Thoracic aorta (tissue), 2 donors: ENCODE measurements around the gene RCAN2. TPM values are rescaled to one million over a fixed set of nuclear protein-coding genes. Genes with fewer than 3 reads are reported as not detected.
A peak's percentile ranks its signal among the peaks of the same experiment; 100 is the strongest.

ENCODE experiments used
- ATAC-seq: fragments of 150-250 bp; one replicate; pipeline ENCODE4 v1.8.0; 2017; ENCODE audit warnings: low read depth; ENCODE audit not compliant: insufficient number of reproducible peaks, low FRiP score
- DNase-seq: peaks from one replicate; pipeline ENCODE4 v3.0.0-alpha.2; 2020; ENCODE audit warnings: low spot score
- H3K27ac ChIP-seq, 2 donors: fragments of 200-600 bp; sonication (generic); 1 replicate in 1 of 2; 2 replicates in 1 of 2; pipeline ENCODE4 v1.5.1; 2016; ENCODE audit warnings: mild to moderate bottlenecking in 2 of 2, moderate library complexity in 2 of 2
- H3K27me3 ChIP-seq: fragments of 200-600 bp; sonication (generic); replicated peaks from 2 replicates; pipeline ENCODE4 v1.6.0; 2016; ENCODE audit warnings: mild to moderate bottlenecking; ENCODE audit not compliant: insufficient read depth
- H3K36me3 ChIP-seq: fragments of 200-600 bp; sonication (generic); one replicate; pipeline ENCODE4 v1.5.1; 2016
- H3K4me1 ChIP-seq, 2 donors: fragments of 200-600 bp; sonication (generic); 1 replicate in 1 of 2; 2 replicates in 1 of 2; pipeline versions ENCODE4 v1.5.1 to v1.6.0; 2016; ENCODE audit warnings: low read depth in 2 of 2, mild to moderate bottlenecking in 1 of 2; ENCODE audit not compliant: control insufficient read depth in 1 of 2
- H3K4me3 ChIP-seq: fragments of 200-600 bp; sonication (generic); 2 replicates; pipeline ENCODE4 v1.5.1; 2016; ENCODE audit warnings: mild to moderate bottlenecking
- H3K9me3 ChIP-seq: fragments of 200-600 bp; sonication (generic); 2 replicates; pipeline ENCODE4 v1.5.1; 2016
- CTCF ChIP-seq: fragments of 200-600 bp; sonication (generic); IDR thresholded peaks from one replicate; pipeline ENCODE4 v1.5.1; 2019; ENCODE audit warnings: antibody characterized with exemption
- total RNA-seq, 2 donors: library from RNA; depleted of rRNA; stranded (reverse); fragments of >200 nt; gene quantifications; one replicate each; pipeline versions ENCODE4 v1.1.0 to v1.2.3, GENCODE V29; 2016

Gene RCAN2
- total RNA-seq, 2 donors from 2014 or later = 126 to 289 TPM

- no peak for DNase-seq
- Histone ChIP-seq H3K27ac (peak overlapping the region; percentile 88 to 90), H3K27me3 (no peaks in the 10 kb centered on the region), H3K9me3 (no peaks in the 10 kb centered on the region), H3K4me3 (no peak overlapping the region), H3K36me3 (no peaks in the 10 kb centered on the region), H3K4me1 (peaks cover 25 to 40% of the 10 kb centered on the region in 2 donors)
- TF ChIP-seq CTCF = no peak
- ATAC-seq = peak; percentile 77
These were observed 273.5 kb downstream of the RCAN2 start for GRCh38 chr6:46217671-46218131.

- H3K4me3 ChIP-seq = no peak overlapping the region
- H3K9me3 ChIP-seq = no peaks in the 10 kb centered on the region
- DNase-seq (no peak), ATAC-seq (no peak)
- peaks cover 25 to 40% of the 10 kb centered on the region in 2 donors for H3K4me1 ChIP-seq
- peak overlapping the region; percentile 88 to 90 for H3K27ac ChIP-seq
- H3K27me3 ChIP-seq = no peaks in the 10 kb centered on the region
- no peaks in the 10 kb centered on the region for H3K36me3 ChIP-seq
- TF ChIP-seq CTCF = no peak
These were observed 274.4 kb downstream of the RCAN2 start for GRCh38 chr6:46216879-46217278.

- H3K36me3 ChIP-seq = no peaks in the 10 kb centered on the region
- H3K27ac ChIP-seq = peak overlapping the region in 1 of 2 donors; percentile 88
- DNase-seq = no peak
- H3K27me3 ChIP-seq = no peaks in the 10 kb centered on the region
- no peak for TF ChIP-seq CTCF
- H3K4me1 ChIP-seq = peaks cover 25 to 40% of the 10 kb centered on the region in 2 donors
- ATAC-seq = no peak
- H3K4me3 ChIP-seq = no peak overlapping the region
- no peaks in the 10 kb centered on the region for H3K9me3 ChIP-seq
These were observed 275.5 kb downstream of the RCAN2 start for GRCh38 chr6:46215777-46216176.

GRCh38 chr6:46215213-46215612 is 276.0 kb downstream of the RCAN2 start:
- ATAC-seq = no peak
- no peaks in the 10 kb centered on the region for H3K36me3 ChIP-seq
- TF ChIP-seq CTCF = no peak

GRCh38 chr6:46211917-46212316 is 279.3 kb downstream of the RCAN2 start:
- TF ChIP-seq CTCF = no peak
- Histone ChIP-seq H3K27ac (no peak overlapping the region), H3K9me3 (no peaks in the 10 kb centered on the region), H3K4me3 (no peak overlapping the region), H3K27me3 (no peaks in the 10 kb centered on the region), H3K4me1 (peaks cover 5 to 10% of the 10 kb centered on the region in 2 donors), H3K36me3 (no peaks in the 10 kb centered on the region)
- ATAC-seq (no peak), DNase-seq (no peak)

More at GRCh38 chr6:46215213-46215612, 276.0 kb downstream of the RCAN2 start:
- no peak for DNase-seq
- H3K9me3 ChIP-seq = no peaks in the 10 kb centered on the region
- H3K27me3 ChIP-seq = no peaks in the 10 kb centered on the region
- H3K4me3 ChIP-seq = no peak overlapping the region
- H3K4me1 ChIP-seq = peaks cover 25 to 40% of the 10 kb centered on the region in 2 donors
- no peak overlapping the region for H3K27ac ChIP-seq
